ENCODE data around the gene DNA2. TPM values are rescaled to one million over a fixed set of nuclear protein-coding genes. Genes with fewer than 3 reads are reported as not detected.

Gene DNA2
- total and polyA plus RNA-seq, 11 donors, result 0.91 to 4.2 (median 2.4) TPM

DNA sequence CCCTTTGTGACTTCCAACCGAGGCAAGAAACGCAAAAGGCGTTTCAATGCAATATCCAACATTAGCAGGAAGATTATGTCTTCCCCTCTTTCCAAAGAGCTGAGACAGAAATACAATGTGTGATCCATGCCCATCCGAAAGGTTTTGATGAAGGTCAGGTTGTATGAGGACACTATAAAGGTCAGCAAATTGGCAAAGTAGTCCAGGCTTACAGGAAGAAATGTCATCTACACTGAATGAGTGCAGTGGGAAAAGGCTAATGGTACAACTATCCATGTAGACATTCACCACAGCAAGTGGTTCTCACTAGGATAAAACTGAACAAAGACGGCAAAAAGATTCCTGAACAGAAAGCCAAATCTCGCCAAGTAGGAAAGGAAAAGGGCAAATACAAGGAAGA lies 27.8 kb upstream of the DNA2 start:
- Histone ChIP-seq H3K27me3 (no peaks in the 10 kb centered on the region), H3K27ac (no peak overlapping the region), H3K4me1 (no peaks in the 10 kb centered on the region), H3K4me3 (no peak overlapping the region), H3K9me3 (no peaks in the 10 kb centered on the region), H3K36me3 (peaks cover 0 to 94% (median 74%) of the 10 kb centered on the region in 9 donors)
- intact Hi-C loops (cut with DNase I), result no loop called here
- TF ChIP-seq, protein P1, sequence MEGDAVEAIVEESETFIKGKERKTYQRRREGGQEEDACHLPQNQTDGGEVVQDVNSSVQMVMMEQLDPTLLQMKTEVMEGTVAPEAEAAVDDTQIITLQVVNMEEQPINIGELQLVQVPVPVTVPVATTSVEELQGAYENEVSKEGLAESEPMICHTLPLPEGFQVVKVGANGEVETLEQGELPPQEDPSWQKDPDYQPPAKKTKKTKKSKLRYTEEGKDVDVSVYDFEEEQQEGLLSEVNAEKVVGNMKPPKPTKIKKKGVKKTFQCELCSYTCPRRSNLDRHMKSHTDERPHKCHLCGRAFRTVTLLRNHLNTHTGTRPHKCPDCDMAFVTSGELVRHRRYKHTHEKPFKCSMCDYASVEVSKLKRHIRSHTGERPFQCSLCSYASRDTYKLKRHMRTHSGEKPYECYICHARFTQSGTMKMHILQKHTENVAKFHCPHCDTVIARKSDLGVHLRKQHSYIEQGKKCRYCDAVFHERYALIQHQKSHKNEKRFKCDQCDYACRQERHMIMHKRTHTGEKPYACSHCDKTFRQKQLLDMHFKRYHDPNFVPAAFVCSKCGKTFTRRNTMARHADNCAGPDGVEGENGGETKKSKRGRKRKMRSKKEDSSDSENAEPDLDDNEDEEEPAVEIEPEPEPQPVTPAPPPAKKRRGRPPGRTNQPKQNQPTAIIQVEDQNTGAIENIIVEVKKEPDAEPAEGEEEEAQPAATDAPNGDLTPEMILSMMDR (IDR thresholded peaks at IDR 0.05), result no peak
- TF ChIP-seq POLR2A (IDR thresholded peaks at IDR 0.05), result no peak
- DNase-seq (no peak), ATAC-seq (peak in 2 of 4 donors; percentile 53 to 58)
- 90 to 96% (median 94%) methylated on average over 6 of the region's 6 CpGs for WGBS, 4 donors

DNA sequence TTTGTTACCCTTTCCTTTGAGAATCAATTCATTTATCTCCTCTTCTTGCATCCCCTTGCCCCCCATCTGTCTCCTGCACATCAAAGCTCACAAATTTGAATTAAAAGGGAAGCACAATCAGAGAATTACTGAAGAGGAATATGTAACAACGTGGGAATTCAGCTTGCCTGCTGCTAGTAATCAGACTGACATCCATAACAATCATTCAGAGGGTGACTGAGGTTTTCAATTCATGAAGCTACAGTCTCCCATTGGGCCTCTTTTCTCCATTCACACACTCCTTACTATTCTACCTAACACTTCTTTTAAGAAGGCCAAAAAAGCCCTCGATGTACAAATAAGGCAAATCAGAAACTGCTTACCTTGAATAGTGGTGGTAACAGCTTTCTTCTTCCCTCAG lies 24.3 kb upstream of the DNA2 start:
- Histone ChIP-seq H3K27ac (no peak overlapping the region), H3K27me3 (no peaks in the 10 kb centered on the region), H3K4me1 (no peaks in the 10 kb centered on the region), H3K4me3 (no peak overlapping the region), H3K36me3 (peaks cover 0 to 96% (median 82%) of the 10 kb centered on the region in 9 donors), H3K9me3 (no peaks in the 10 kb centered on the region)
- no peak for DNase-seq
- intact Hi-C loops (cut with DNase I), result no loop called here
- WGBS, 4 donors, result 33 to 45% (median 42%) methylated on average over 2 of the region's 2 CpGs
- TF ChIP-seq POLR2A (IDR thresholded peaks at IDR 0.05), result no peak
- TF ChIP-seq, protein P1 (IDR thresholded peaks at IDR 0.05), result no peak
- no peak for ATAC-seq

DNA sequence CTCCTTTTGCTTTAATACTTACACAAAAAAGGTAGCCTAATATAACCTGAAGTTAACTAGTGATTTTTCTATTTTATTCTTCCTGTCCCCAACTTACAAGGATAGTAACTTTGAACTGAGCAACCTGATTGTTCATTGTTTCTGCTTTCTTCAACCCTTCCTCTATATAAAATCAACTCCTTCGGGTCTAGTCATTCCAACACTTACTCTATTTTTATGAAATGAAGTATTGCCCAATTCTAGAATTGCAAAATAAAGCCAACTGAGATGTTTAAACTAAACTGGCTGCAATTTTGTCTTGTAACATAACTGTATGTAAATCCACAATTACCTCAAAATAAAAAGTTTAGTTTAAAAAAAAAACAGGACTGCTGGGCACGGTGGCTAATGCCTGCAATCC lies 20.3 kb upstream of the DNA2 start:
- DNase-seq (no peak), ATAC-seq (no peak)
- WGBS, 4 donors, result 84 to 92% (median 88%) methylated on average over 2 of the region's 2 CpGs
- Histone ChIP-seq H3K27ac (no peak overlapping the region), H3K4me1 (no peaks in the 10 kb centered on the region), H3K9me3 (no peaks in the 10 kb centered on the region), H3K27me3 (no peaks in the 10 kb centered on the region), H3K36me3 (peaks cover 3 to 95% (median 79%) of the 10 kb centered on the region in 9 donors), H3K4me3 (no peak overlapping the region)
- intact Hi-C loops (cut with DNase I), result no loop called here
- TF ChIP-seq POLR2A (IDR thresholded peaks at IDR 0.05), result no peak
- TF ChIP-seq, protein P1 (IDR thresholded peaks at IDR 0.05), result no peak

DNA sequence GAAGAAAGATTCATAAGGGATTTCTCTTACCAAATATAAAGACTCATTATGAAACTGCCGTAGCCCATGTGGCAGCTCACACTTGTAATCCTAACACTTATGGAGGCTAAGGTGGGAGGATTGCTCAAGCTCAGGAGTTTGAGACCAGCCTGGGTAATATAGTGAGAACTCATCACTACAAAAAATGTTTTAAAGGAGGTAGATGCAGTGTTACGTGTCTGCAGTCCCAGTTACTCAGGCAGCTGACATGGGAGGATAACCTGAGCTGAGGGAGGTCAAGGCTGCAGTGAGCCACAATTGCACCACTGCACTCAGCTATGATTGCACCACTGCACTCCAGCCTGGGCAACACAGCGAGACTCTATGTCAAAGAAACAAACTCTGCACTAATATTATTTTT lies 18.1 kb upstream of the DNA2 start:
- ATAC-seq (no peak), DNase-seq (no peak)
- Histone ChIP-seq H3K36me3 (peaks cover 3 to 97% (median 87%) of the 10 kb centered on the region in 9 donors), H3K4me3 (no peak overlapping the region), H3K4me1 (no peaks in the 10 kb centered on the region), H3K27me3 (no peaks in the 10 kb centered on the region), H3K9me3 (no peaks in the 10 kb centered on the region), H3K27ac (no peak overlapping the region)
- intact Hi-C loops (cut with DNase I), result no loop called here
- WGBS, 4 donors, result 84 to 96% (median 94%) methylated on average over 3 of the region's 3 CpGs
- TF ChIP-seq POLR2A (IDR thresholded peaks at IDR 0.05), result no peak
- TF ChIP-seq, protein P1 (IDR thresholded peaks at IDR 0.05), result no peak

All from heart left ventricle (tissue), 16 donors.